ENCODE data around the gene TLX2. TPM values are rescaled to one million over a fixed set of nuclear protein-coding genes. Genes with fewer than 3 reads are reported as not detected.

Gene TLX2
- polyA plus RNA-seq, 2 of the 4 experiments (the other 2 are of a cell fraction), result 0.05 to 0.37 TPM

Other genes with a start within 250 kb of the TLX2 start
- gene SLC4A5, start 171.0 kb upstream of the TLX2 start, polyA plus RNA-seq (2011; rRNA removed), result 1.1 and 1.3 TPM in 2 replicates
- 0.38 to 0.63 TPM (median 0.50 TPM) in 3 replicates for gene SLC4A5, start 171.0 kb upstream of the TLX2 start, polyA plus RNA-seq (2017; fragmentation: RNase III; extraction: RNeasy Plus Mini Kit Qiagen cat#74134 plus additional on column Dnase treatment)
- 95.1 and 99.1 TPM in 2 replicates for gene DCTN1, start 134.1 kb upstream of the TLX2 start, polyA plus RNA-seq (2011; rRNA removed)
- gene DCTN1, start 134.1 kb upstream of the TLX2 start, polyA plus RNA-seq (2017; fragmentation: RNase III; extraction: RNeasy Plus Mini Kit Qiagen cat#74134 plus additional on column Dnase treatment), result 104 to 107 TPM (median 106 TPM) in 3 replicates
- gene C2orf81, start 92.8 kb upstream of the TLX2 start, polyA plus RNA-seq (2011; rRNA removed), result 0.88 and 1.6 TPM in 2 replicates
- 1.9 to 2.4 TPM (median 2.0 TPM) in 3 replicates for gene C2orf81, start 92.8 kb upstream of the TLX2 start, polyA plus RNA-seq (2017; fragmentation: RNase III; extraction: RNeasy Plus Mini Kit Qiagen cat#74134 plus additional on column Dnase treatment)
- 47.4 and 59.1 TPM in 2 replicates for gene WDR54, start 92.7 kb upstream of the TLX2 start, polyA plus RNA-seq (2011; rRNA removed)
- gene WDR54, start 92.7 kb upstream of the TLX2 start, polyA plus RNA-seq (2017; fragmentation: RNase III; extraction: RNeasy Plus Mini Kit Qiagen cat#74134 plus additional on column Dnase treatment), result 59.4 to 68.5 TPM (median 62.5 TPM) in 3 replicates
- gene RTKN, start 72.5 kb upstream of the TLX2 start, polyA plus RNA-seq (2011; rRNA removed), result 15.1 and 15.9 TPM in 2 replicates
- 15.6 to 21.2 TPM (median 20.1 TPM) in 3 replicates for gene RTKN, start 72.5 kb upstream of the TLX2 start, polyA plus RNA-seq (2017; fragmentation: RNase III; extraction: RNeasy Plus Mini Kit Qiagen cat#74134 plus additional on column Dnase treatment)
- gene INO80B, start 59.4 kb upstream of the TLX2 start, polyA plus RNA-seq (2011; rRNA removed), result 15.5 and 19.9 TPM in 2 replicates
- gene INO80B, start 59.4 kb upstream of the TLX2 start, polyA plus RNA-seq (2017; fragmentation: RNase III; extraction: RNeasy Plus Mini Kit Qiagen cat#74134 plus additional on column Dnase treatment), result 66.8 to 74.6 TPM (median 74.3 TPM) in 3 replicates
- 62.6 and 86.3 TPM in 2 replicates for gene WBP1, start 56.0 kb upstream of the TLX2 start, polyA plus RNA-seq (2011; rRNA removed)
- gene WBP1, start 56.0 kb upstream of the TLX2 start, polyA plus RNA-seq (2017; fragmentation: RNase III; extraction: RNeasy Plus Mini Kit Qiagen cat#74134 plus additional on column Dnase treatment), result 49.1 to 67.0 TPM (median 59.0 TPM) in 3 replicates
- 35.3 and 42.0 TPM in 2 replicates for gene MOGS, start 49.1 kb upstream of the TLX2 start, polyA plus RNA-seq (2011; rRNA removed)
- 30.6 to 34.5 TPM (median 34.1 TPM) in 3 replicates for gene MOGS, start 49.1 kb upstream of the TLX2 start, polyA plus RNA-seq (2017; fragmentation: RNase III; extraction: RNeasy Plus Mini Kit Qiagen cat#74134 plus additional on column Dnase treatment)
- gene MRPL53, start 41.8 kb upstream of the TLX2 start, polyA plus RNA-seq (2011; rRNA removed), result 49.9 and 68.8 TPM in 2 replicates
- gene MRPL53, start 41.8 kb upstream of the TLX2 start, polyA plus RNA-seq (2017; fragmentation: RNase III; extraction: RNeasy Plus Mini Kit Qiagen cat#74134 plus additional on column Dnase treatment), result 216 to 229 TPM (median 221 TPM) in 3 replicates
- 6.8 and 8.9 TPM in 2 replicates for gene CCDC142, start 31.5 kb upstream of the TLX2 start, polyA plus RNA-seq (2011; rRNA removed)
- 11.9 to 16.4 TPM (median 12.8 TPM) in 3 replicates for gene CCDC142, start 31.5 kb upstream of the TLX2 start, polyA plus RNA-seq (2017; fragmentation: RNase III; extraction: RNeasy Plus Mini Kit Qiagen cat#74134 plus additional on column Dnase treatment)
- gene TTC31, start 31.4 kb upstream of the TLX2 start, polyA plus RNA-seq (2011; rRNA removed), result 29.6 and 32.4 TPM in 2 replicates
- gene TTC31, start 31.4 kb upstream of the TLX2 start, polyA plus RNA-seq (2017; fragmentation: RNase III; extraction: RNeasy Plus Mini Kit Qiagen cat#74134 plus additional on column Dnase treatment), result 25.4 to 26.2 TPM (median 25.7 TPM) in 3 replicates
- 0.84 and 1.0 TPM in 2 replicates for gene LBX2, start 14.8 kb upstream of the TLX2 start, polyA plus RNA-seq (2011; rRNA removed)
- 2.0 to 2.4 TPM (median 2.1 TPM) in 3 replicates for gene LBX2, start 14.8 kb upstream of the TLX2 start, polyA plus RNA-seq (2017; fragmentation: RNase III; extraction: RNeasy Plus Mini Kit Qiagen cat#74134 plus additional on column Dnase treatment)
- gene PCGF1, start 6.8 kb upstream of the TLX2 start, polyA plus RNA-seq (2011; rRNA removed), result 53.6 and 55.3 TPM in 2 replicates
- gene PCGF1, start 6.8 kb upstream of the TLX2 start, polyA plus RNA-seq (2017; fragmentation: RNase III; extraction: RNeasy Plus Mini Kit Qiagen cat#74134 plus additional on column Dnase treatment), result 32.2 to 38.1 TPM (median 32.8 TPM) in 3 replicates
- 0.39 and 0.42 TPM in 2 replicates for gene DQX1, start 11.8 kb downstream of the TLX2 start, polyA plus RNA-seq (2011; rRNA removed)
- 0.09 to 0.21 TPM (median 0.15 TPM) in 3 replicates for gene DQX1, start 11.8 kb downstream of the TLX2 start, polyA plus RNA-seq (2017; fragmentation: RNase III; extraction: RNeasy Plus Mini Kit Qiagen cat#74134 plus additional on column Dnase treatment)
- gene AUP1, start 15.3 kb downstream of the TLX2 start, polyA plus RNA-seq (2011; rRNA removed), result 129 and 181 TPM in 2 replicates
- 160 to 164 TPM (median 163 TPM) in 3 replicates for gene AUP1, start 15.3 kb downstream of the TLX2 start, polyA plus RNA-seq (2017; fragmentation: RNase III; extraction: RNeasy Plus Mini Kit Qiagen cat#74134 plus additional on column Dnase treatment)
- gene HTRA2, start 15.5 kb downstream of the TLX2 start, polyA plus RNA-seq (2011; rRNA removed), result 28.7 and 33.7 TPM in 2 replicates
- gene HTRA2, start 15.5 kb downstream of the TLX2 start, polyA plus RNA-seq (2017; fragmentation: RNase III; extraction: RNeasy Plus Mini Kit Qiagen cat#74134 plus additional on column Dnase treatment), result 33.6 to 36.5 TPM (median 34.0 TPM) in 3 replicates
- gene LOXL3, start 39.5 kb downstream of the TLX2 start, polyA plus RNA-seq (2011; rRNA removed), result 0.30 and 0.40 TPM in 2 replicates
- gene LOXL3, start 39.5 kb downstream of the TLX2 start, polyA plus RNA-seq (2017; fragmentation: RNase III; extraction: RNeasy Plus Mini Kit Qiagen cat#74134 plus additional on column Dnase treatment), result 0.27 to 0.53 TPM (median 0.31 TPM) in 3 replicates
- 3.7 and 4.0 TPM in 2 replicates for gene DOK1, start 40.3 kb downstream of the TLX2 start, polyA plus RNA-seq (2011; rRNA removed)
- gene DOK1, start 40.3 kb downstream of the TLX2 start, polyA plus RNA-seq (2017; fragmentation: RNase III; extraction: RNeasy Plus Mini Kit Qiagen cat#74134 plus additional on column Dnase treatment), result 3.2 to 5.1 TPM (median 5.0 TPM) in 3 replicates
- not detected in 2 replicates for gene M1AP, start 133.9 kb downstream of the TLX2 start, polyA plus RNA-seq (2011; rRNA removed)
- gene M1AP, start 133.9 kb downstream of the TLX2 start, polyA plus RNA-seq (2017; fragmentation: RNase III; extraction: RNeasy Plus Mini Kit Qiagen cat#74134 plus additional on column Dnase treatment), result not detected in 3 replicates
- 9.3 and 11.1 TPM in 2 replicates for gene SEMA4F, start 139.8 kb downstream of the TLX2 start, polyA plus RNA-seq (2011; rRNA removed)
- gene SEMA4F, start 139.8 kb downstream of the TLX2 start, polyA plus RNA-seq (2017; fragmentation: RNase III; extraction: RNeasy Plus Mini Kit Qiagen cat#74134 plus additional on column Dnase treatment), result 7.6 to 8.5 TPM (median 8.3 TPM) in 3 replicates

Data from A549 (cell line).